ENCODE data around the gene SH3BP4. TPM values are rescaled to one million over a fixed set of nuclear protein-coding genes. Genes with fewer than 3 reads are reported as not detected.

SH3BP4 gene
- total RNA-seq, 1 donor from 2014 or later = 51.9 TPM

- Mint-ChIP-seq H3K4me1 (ENCODE audit: low read depth) (peaks cover 76% of the 10 kb centered on the region), H3K36me3 (ENCODE audit: low read depth) (peaks cover 3% of the 10 kb centered on the region)
Observed at GRCh38 chr2:234987754-234988153, 35.9 kb downstream of the SH3BP4 start.

GRCh38 chr2:234988491-234988890 lies 36.7 kb downstream of the SH3BP4 start:
- Mint-ChIP-seq H3K4me1 (ENCODE audit: low read depth) (peaks cover 72% of the 10 kb centered on the region), H3K27ac (ENCODE audit: unreplicated experiment) (no peak overlapping the region), H3K27me3 (ENCODE audit: low read depth) (no peaks in the 10 kb centered on the region), H3K36me3 (ENCODE audit: low read depth) (peaks cover 3% of the 10 kb centered on the region), H3K9me3 (ENCODE audit: low read depth) (no peaks in the 10 kb centered on the region), H3K4me3 (ENCODE audit: unreplicated experiment) (no peak overlapping the region)
- no peak for DNase-seq (ENCODE audit: low spot score)
- TF ChIP-seq CTCF (IDR thresholded peaks at IDR 0.05) = no peak

More at GRCh38 chr2:234987754-234988153, 35.9 kb downstream of the SH3BP4 start:
- no peaks in the 10 kb centered on the region for H3K9me3 Mint-ChIP-seq (ENCODE audit: low read depth)
- no peak for TF ChIP-seq CTCF (IDR thresholded peaks at IDR 0.05)
- H3K4me3 Mint-ChIP-seq (ENCODE audit: unreplicated experiment) = no peak overlapping the region
- DNase-seq (ENCODE audit: low spot score) = no peak
- H3K27ac Mint-ChIP-seq (ENCODE audit: unreplicated experiment) = no peak overlapping the region
- H3K27me3 Mint-ChIP-seq (ENCODE audit: low read depth) = no peaks in the 10 kb centered on the region

- no peak for TF ChIP-seq CTCF (IDR thresholded peaks at IDR 0.05)
- Mint-ChIP-seq H3K27me3 (ENCODE audit: low read depth) (no peaks in the 10 kb centered on the region), H3K9me3 (ENCODE audit: low read depth) (no peaks in the 10 kb centered on the region), H3K36me3 (ENCODE audit: low read depth) (peaks cover 3% of the 10 kb centered on the region), H3K27ac (ENCODE audit: unreplicated experiment) (peak overlapping the region; percentile 45), H3K4me3 (ENCODE audit: unreplicated experiment) (no peak overlapping the region), H3K4me1 (ENCODE audit: low read depth) (peaks cover 72% of the 10 kb centered on the region)
- DNase-seq (ENCODE audit: low spot score) = no peak
Observed at GRCh38 chr2:234989183-234989701, 37.4 kb downstream of the SH3BP4 start.

- no peak for TF ChIP-seq CTCF (IDR thresholded peaks at IDR 0.05)
- no peak overlapping the region for H3K4me3 Mint-ChIP-seq (ENCODE audit: unreplicated experiment)
- no peak overlapping the region for H3K27ac Mint-ChIP-seq (ENCODE audit: unreplicated experiment)
- peaks cover 72% of the 10 kb centered on the region for H3K4me1 Mint-ChIP-seq (ENCODE audit: low read depth)
- no peak for DNase-seq (ENCODE audit: low spot score)
- no peaks in the 10 kb centered on the region for H3K9me3 Mint-ChIP-seq (ENCODE audit: low read depth)
- no peaks in the 10 kb centered on the region for H3K27me3 Mint-ChIP-seq (ENCODE audit: low read depth)
- peaks cover 3% of the 10 kb centered on the region for H3K36me3 Mint-ChIP-seq (ENCODE audit: low read depth)
Observed at GRCh38 chr2:234990300-234990699, 38.5 kb downstream of the SH3BP4 start.

GRCh38 chr2:234991290-234991689 lies 39.5 kb downstream of the SH3BP4 start:
- no peak overlapping the region for H3K4me3 Mint-ChIP-seq (ENCODE audit: unreplicated experiment)
- DNase-seq (ENCODE audit: low spot score) = no peak
- peaks cover 6% of the 10 kb centered on the region for H3K36me3 Mint-ChIP-seq (ENCODE audit: low read depth)
- H3K4me1 Mint-ChIP-seq (ENCODE audit: low read depth) = peaks cover 78% of the 10 kb centered on the region
- no peaks in the 10 kb centered on the region for H3K9me3 Mint-ChIP-seq (ENCODE audit: low read depth)
- no peak for TF ChIP-seq CTCF (IDR thresholded peaks at IDR 0.05)
- H3K27ac Mint-ChIP-seq (ENCODE audit: unreplicated experiment) = no peak overlapping the region
- no peaks in the 10 kb centered on the region for H3K27me3 Mint-ChIP-seq (ENCODE audit: low read depth)
